DOHH2 (cell line): ENCODE data around the gene MCF2L.
"Not testable (repeated sequence)": the region's sequence is repeated elsewhere in the genome, so short reads cannot be mapped to it uniquely, and the experiment has no call there.

ENCODE experiments used
- H3F3A ChIP-seq: fragments of 200-600 bp; sonication (generic), shearing (Covaris generic); 2 replicates; pipeline ENCODE4 v1.6.0; 2016; ENCODE audit warnings: antibody characterized with exemption, mild to moderate bottlenecking; ENCODE audit not compliant: control insufficient read depth, insufficient read depth
- H3K27ac ChIP-seq: fragments of 200-600 bp; sonication (generic); 2 replicates; pipeline ENCODE4 v1.5.1; 2014; ENCODE audit warnings: low read depth, mild to moderate bottlenecking, low read length, moderate library complexity
- H3K27me3 ChIP-seq: fragments of 200-600 bp; sonication (generic); 2 replicates; pipeline ENCODE4 v1.6.1; 2014; ENCODE audit warnings: mild to moderate bottlenecking, low read length, mixed read lengths; ENCODE audit not compliant: control insufficient read depth
- H3K36me3 ChIP-seq: fragments of 200-600 bp; sonication (generic); 2 replicates; pipeline ENCODE4 v1.6.1; 2014; ENCODE audit warnings: mild to moderate bottlenecking, low read length, moderate library complexity, mixed read lengths; ENCODE audit not compliant: control insufficient read depth
- H3K4me1 ChIP-seq: fragments of 200-600 bp; sonication (generic); 2 replicates; pipeline ENCODE4 v1.6.1; 2014; ENCODE audit warnings: mild to moderate bottlenecking, low read length, mixed read lengths; ENCODE audit not compliant: control insufficient read depth
- H3K4me2 ChIP-seq: fragments of 200-600 bp; sonication (generic); 2 replicates; pipeline ENCODE4 v1.6.0; 2014; ENCODE audit warnings: mild to moderate bottlenecking, low read length, moderate library complexity
- H3K4me3 ChIP-seq: fragments of 200-600 bp; sonication (generic); 2 replicates; pipeline ENCODE4 v1.5.1; 2014; ENCODE audit warnings: mild to moderate bottlenecking, low read length, mixed read lengths
- H3K79me2 ChIP-seq: fragments of 200-600 bp; sonication (generic); 2 replicates; pipeline ENCODE4 v1.6.1; 2014; ENCODE audit warnings: mild to moderate bottlenecking, low read length, mixed read lengths; ENCODE audit not compliant: control insufficient read depth
- H3K9me2 ChIP-seq: fragments of 200-600 bp; sonication (generic); replicated peaks from 2 replicates; pipeline ENCODE4 v1.6.1; 2014; ENCODE audit warnings: mild to moderate bottlenecking, low read length, mixed read lengths; ENCODE audit not compliant: control insufficient read depth
- H3K9me3 ChIP-seq: fragments of 200-600 bp; sonication (generic); 2 replicates; pipeline ENCODE4 v1.6.1; 2014; ENCODE audit warnings: antibody characterized with exemption, low read length, mixed read lengths; ENCODE audit not compliant: control insufficient read depth, insufficient read depth
- H4K20me1 ChIP-seq: fragments of 200-600 bp; sonication (generic); 2 replicates; pipeline ENCODE4 v1.6.0; 2014; ENCODE audit warnings: low read depth, mild to moderate bottlenecking, antibody characterized with exemption, low read length, moderate library complexity; ENCODE audit not compliant: control insufficient read depth, insufficient read depth
- CTCF ChIP-seq: fragments of 200-600 bp; sonication (generic); IDR thresholded peaks from one replicate; pipeline ENCODE4 v1.5.1; 2014; ENCODE audit warnings: antibody characterized with exemption, mild to moderate bottlenecking, low read depth, low read length; ENCODE audit not compliant: poor library complexity, severe bottlenecking
- EZH2phosphoT487 ChIP-seq: fragments of 200-600 bp; sonication (generic); IDR thresholded peaks from 2 replicates; pipeline ENCODE4 v1.6.1; 2017; ENCODE audit warnings: borderline replicate concordance, mild to moderate bottlenecking, antibody characterized with exemption, low read length, moderate library complexity, mixed read lengths

Gene MCF2L

GRCh38 chr13:113110048-113110851 lies 141.2 kb downstream of the MCF2L start:
- Histone ChIP-seq H3K4me2 (no peak overlapping the region), H3K27ac (no peak overlapping the region), H4K20me1 (no peaks in the 10 kb centered on the region), H3K4me1 (no peaks in the 10 kb centered on the region), H3K4me3 (no peak overlapping the region), H3F3A (no peaks in the 10 kb centered on the region), H3K79me2 (no peaks in the 10 kb centered on the region), H3K27me3 (no peaks in the 10 kb centered on the region), H3K9me2 (no peaks in the 10 kb centered on the region), H3K36me3 (no peaks in the 10 kb centered on the region), H3K9me3 (peaks cover 7% of the 10 kb centered on the region; the same call in 1 of the 2 replicates)
- TF ChIP-seq EZH2phosphoT487 (no peak), CTCF (no peak)

GRCh38 chr13:113110852-113111315 lies 141.9 kb downstream of the MCF2L start:
- Histone ChIP-seq H4K20me1 (no peaks in the 10 kb centered on the region), H3K79me2 (no peaks in the 10 kb centered on the region), H3K4me2 (no peak overlapping the region), H3F3A (no peaks in the 10 kb centered on the region), H3K4me1 (no peaks in the 10 kb centered on the region), H3K36me3 (no peaks in the 10 kb centered on the region), H3K27ac (no peak overlapping the region), H3K27me3 (no peaks in the 10 kb centered on the region), H3K9me3 (peaks cover 7% of the 10 kb centered on the region; the same call in 1 of the 2 replicates), H3K9me2 (no peaks in the 10 kb centered on the region), H3K4me3 (no peak overlapping the region)
- no peak for TF ChIP-seq CTCF

GRCh38 chr13:113111821-113112220 lies 142.8 kb downstream of the MCF2L start:
- not testable (repeated sequence) for H3K4me1 ChIP-seq, H3K27me3 ChIP-seq, H3K79me2 ChIP-seq, H3K36me3 ChIP-seq, H4K20me1 ChIP-seq, H3K9me2 ChIP-seq, H3K9me3 ChIP-seq, H3K4me3 ChIP-seq, H3K4me2 ChIP-seq, H3K27ac ChIP-seq, H3F3A ChIP-seq

GRCh38 chr13:113112475-113112874 lies 143.5 kb downstream of the MCF2L start:
- H3F3A ChIP-seq, H3K27ac ChIP-seq, H3K36me3 ChIP-seq, H3K4me3 ChIP-seq, H4K20me1 ChIP-seq, H3K27me3 ChIP-seq, H3K4me2 ChIP-seq, H3K4me1 ChIP-seq, H3K79me2 ChIP-seq, H3K9me3 ChIP-seq, H3K9me2 ChIP-seq: not testable (repeated sequence)
